SK-MEL-5 (cell line): ENCODE results near the gene IGF1. TPM values are rescaled to one million over a fixed set of nuclear protein-coding genes. Genes with fewer than 3 reads are reported as not detected.

Experiments
- DNase-seq: peaks from one replicate; pipeline ENCODE4 v3.0.0-alpha.2; 2016; ENCODE audit warnings: low read depth, low spot score
- in situ Hi-C: cut with HindIII; loops from 2 replicates; pipeline ENCODE4 v1.10.0; 2016; ENCODE audit warnings: low sequenced_read_pairs, high pct_unique_total_duplicates, low pct_unique_long_range_greater_than_20kb
- total RNA-seq: library from RNA; depleted of rRNA; stranded (reverse); fragments of >200 nt; shearing (Covaris generic); gene quantifications from 2 replicates; pipeline ENCODE4 v1.2.3, GENCODE V29; 2014

The IGF1 gene
- total RNA-seq, 1 experiment from 2014 or later = 6.0 TPM

GRCh38 chr12:102503831-102504230 is 23.5 kb upstream of the IGF1 start:
- in situ Hi-C loops = no loop called here
- DNase-seq = no peak

- in situ Hi-C loops = no loop called here
- DNase-seq = no peak
Observed at GRCh38 chr12:102503056-102503681, 22.8 kb upstream of the IGF1 start.

- DNase-seq = no peak
- in situ Hi-C loops = no loop called here
Observed at GRCh38 chr12:102501773-102502172, 21.4 kb upstream of the IGF1 start.

GRCh38 chr12:102498471-102498870 is 18.1 kb upstream of the IGF1 start:
- in situ Hi-C loops = no loop called here
- no peak for DNase-seq

- in situ Hi-C loops = no loop called here
Observed at GRCh38 chr12:102497743-102498142, 17.4 kb upstream of the IGF1 start.

GRCh38 chr12:102496591-102496990 is 16.2 kb upstream of the IGF1 start:
- in situ Hi-C loops = no loop called here

More at GRCh38 chr12:102497743-102498142, 17.4 kb upstream of the IGF1 start:
- no peak for DNase-seq

GRCh38 chr12:102487226-102487625 is 6.9 kb upstream of the IGF1 start:
- DNase-seq = no peak
- in situ Hi-C loops = no loop called here

More at GRCh38 chr12:102496591-102496990, 16.2 kb upstream of the IGF1 start:
- DNase-seq = no peak

GRCh38 chr12:102486153-102486552 is 5.8 kb upstream of the IGF1 start:
- DNase-seq = no peak

GRCh38 chr12:102484428-102484958 is 4.1 kb upstream of the IGF1 start:
- in situ Hi-C loops = no loop called here
- DNase-seq = peak; percentile 68

More at GRCh38 chr12:102486153-102486552, 5.8 kb upstream of the IGF1 start:
- in situ Hi-C loops = no loop called here

- no peak for DNase-seq
- in situ Hi-C loops = no loop called here
Observed at GRCh38 chr12:102484017-102484416, 3.7 kb upstream of the IGF1 start.

GRCh38 chr12:102483466-102483865 is 3.1 kb upstream of the IGF1 start:
- DNase-seq = no peak
- in situ Hi-C loops = no loop called here

GRCh38 chr12:102481705-102482425 is 1.5 kb upstream of the IGF1 start:
- in situ Hi-C loops = no loop called here
- DNase-seq = peak; percentile 78

GRCh38 chr12:102479939-102480338 is 424 bp downstream of the IGF1 start:
- DNase-seq = no peak
- in situ Hi-C loops = no loop called here

- peak; percentile 32 for DNase-seq
- in situ Hi-C loops = no loop called here
Observed at GRCh38 chr12:102479099-102479885, 1.1 kb downstream of the IGF1 start.

- in situ Hi-C loops = no loop called here
- DNase-seq = no peak
Observed at GRCh38 chr12:102478405-102479098, 1.8 kb downstream of the IGF1 start.

GRCh38 chr12:102475355-102475754 is 5.0 kb downstream of the IGF1 start:
- no peak for DNase-seq
- in situ Hi-C loops = no loop called here

GRCh38 chr12:102474438-102475064 is 5.8 kb downstream of the IGF1 start:
- DNase-seq = peak; percentile 16
- in situ Hi-C loops = no loop called here
